Choroid plexus epithelial cell (primary cell): ENCODE data around the gene FHL3.
"Not testable (repeated sequence)": the region's sequence is repeated elsewhere in the genome, so short reads cannot be mapped to it uniquely, and the experiment has no call there.

ENCODE experiments used
- DNase-seq: peaks from one replicate; pipeline ENCODE4 v3.0.0-alpha.2; 2010; ENCODE audit warnings: low read depth
- H3K4me3 ChIP-seq: 2 replicates; pipeline ENCODE4 v1.5.1; 2011; ENCODE audit warnings: low read depth, mild to moderate bottlenecking, control low read depth, low read length, moderate library complexity
- CTCF ChIP-seq: conservative IDR thresholded peaks from 2 replicates; pipeline ENCODE4 v1.5.1; 2011; ENCODE audit warnings: low read depth, mild to moderate bottlenecking, control low read depth, inconsistent platforms, low read length, moderate library complexity

The FHL3 gene

GRCh38 chr1:37994886-37995566 is 10.3 kb downstream of the FHL3 start:
- no peak for TF ChIP-seq CTCF
- H3K4me3 ChIP-seq = peak overlapping the region; percentile 17
- no peak for DNase-seq

- peak; percentile 53 for DNase-seq
- peak overlapping the region; percentile 98 for H3K4me3 ChIP-seq
- no peak for TF ChIP-seq CTCF
Measured at GRCh38 chr1:37989361-37989930, 15.9 kb downstream of the FHL3 start.

- no peak for TF ChIP-seq CTCF
Measured at GRCh38 chr1:37987679-37988078, 17.6 kb downstream of the FHL3 start.

GRCh38 chr1:37983546-37983945 is 21.8 kb downstream of the FHL3 start:
- TF ChIP-seq CTCF = no peak
- H3K4me3 ChIP-seq = no peak overlapping the region
- no peak for DNase-seq

More at GRCh38 chr1:37987679-37988078, 17.6 kb downstream of the FHL3 start:
- no peak for DNase-seq
- no peak overlapping the region for H3K4me3 ChIP-seq

- TF ChIP-seq CTCF = no peak
- H3K4me3 ChIP-seq = no peak overlapping the region
- DNase-seq = no peak
Measured at GRCh38 chr1:37978541-37978940, 26.8 kb downstream of the FHL3 start.

GRCh38 chr1:37975083-37975482 is 30.2 kb downstream of the FHL3 start:
- DNase-seq = peak; percentile 82
- H3K4me3 ChIP-seq = not testable (repeated sequence)
- TF ChIP-seq CTCF = peak; percentile 75

- DNase-seq = no peak
- no peak for TF ChIP-seq CTCF
- no peak overlapping the region for H3K4me3 ChIP-seq
Measured at GRCh38 chr1:37974567-37974966, 30.7 kb downstream of the FHL3 start.

- DNase-seq, H3K4me3 ChIP-seq: not testable (repeated sequence)
Measured at GRCh38 chr1:37973684-37974083, 31.6 kb downstream of the FHL3 start.
